ENCODE measurements around the gene HDAC8. TPM values are rescaled to one million over a fixed set of nuclear protein-coding genes. Genes with fewer than 3 reads are reported as not detected.

HDAC8 gene
- total RNA-seq, 1 experiment from 2014 or later = 20.8 TPM

GRCh38 chrX:72381439-72382201, 191.0 kb downstream of the HDAC8 start:
- peak; percentile 41 for DNase-seq (ENCODE audit: low spot score)

- no peak for DNase-seq (ENCODE audit: low spot score)
Observed at GRCh38 chrX:72376124-72376523, 196.5 kb downstream of the HDAC8 start.

GRCh38 chrX:72373136-72373535, 199.5 kb downstream of the HDAC8 start:
- no peak for DNase-seq (ENCODE audit: low spot score)

GRCh38 chrX:72372735-72373134, 199.9 kb downstream of the HDAC8 start:
- DNase-seq (ENCODE audit: low spot score) = no peak

GRCh38 chrX:72371405-72371804, 201.2 kb downstream of the HDAC8 start:
- DNase-seq (ENCODE audit: low spot score) = no peak

- DNase-seq (ENCODE audit: low spot score) = no peak
Observed at GRCh38 chrX:72368796-72369195, 203.8 kb downstream of the HDAC8 start.

- no peak for DNase-seq (ENCODE audit: low spot score)
Observed at GRCh38 chrX:72367516-72367915, 205.1 kb downstream of the HDAC8 start.

- no peak for DNase-seq (ENCODE audit: low spot score)
Observed at GRCh38 chrX:72366701-72367454, 205.8 kb downstream of the HDAC8 start.

GRCh38 chrX:72366178-72366577, 206.5 kb downstream of the HDAC8 start:
- DNase-seq (ENCODE audit: low spot score) = no peak

GRCh38 chrX:72365126-72365525, 207.5 kb downstream of the HDAC8 start:
- no peak for DNase-seq (ENCODE audit: low spot score)

- no peak for DNase-seq (ENCODE audit: low spot score)
Observed at GRCh38 chrX:72360326-72360725, 212.3 kb downstream of the HDAC8 start.

- no peak for DNase-seq (ENCODE audit: low spot score)
Observed at GRCh38 chrX:72358313-72358712, 214.3 kb downstream of the HDAC8 start.

- DNase-seq (ENCODE audit: low spot score) = no peak
Observed at GRCh38 chrX:72352786-72353185, 219.9 kb downstream of the HDAC8 start.

- no peak for DNase-seq (ENCODE audit: low spot score)
Observed at GRCh38 chrX:72351606-72352334, 220.9 kb downstream of the HDAC8 start.

GRCh38 chrX:72349190-72349589, 223.5 kb downstream of the HDAC8 start:
- no peak for DNase-seq (ENCODE audit: low spot score)

GRCh38 chrX:72348247-72348979, 224.2 kb downstream of the HDAC8 start:
- no peak for DNase-seq (ENCODE audit: low spot score)

- no peak for DNase-seq (ENCODE audit: low spot score)
Observed at GRCh38 chrX:72347366-72347765, 225.3 kb downstream of the HDAC8 start.

- DNase-seq (ENCODE audit: low spot score) = no peak
Observed at GRCh38 chrX:72346302-72346949, 226.2 kb downstream of the HDAC8 start.

GRCh38 chrX:72340626-72341025, 232.0 kb downstream of the HDAC8 start:
- DNase-seq (ENCODE audit: low spot score) = no peak

GRCh38 chrX:72340041-72340440, 232.6 kb downstream of the HDAC8 start:
- DNase-seq (ENCODE audit: low spot score) = no peak

- DNase-seq (ENCODE audit: low spot score) = no peak
Observed at GRCh38 chrX:72330131-72330530, 242.5 kb downstream of the HDAC8 start.
